Progenitor cell of endocrine pancreas (in vitro differentiated cells): Measurements from ENCODE around the gene RAET1L. TPM values are rescaled to one million over a fixed set of nuclear protein-coding genes. Genes with fewer than 3 reads are reported as not detected.

Experiments
- DNase-seq: peaks from one replicate; pipeline ENCODE4 v3.0.0; 2021; ENCODE audit warnings: low spot score; ENCODE audit not compliant: unreplicated experiment
- H3K27ac Mint-ChIP-seq: 2 replicates; pipeline ENCODE4 v1.8.0; 2021; ENCODE audit warnings: mild to moderate bottlenecking, moderate library complexity, mixed read lengths
- H3K27me3 Mint-ChIP-seq: 2 replicates; pipeline ENCODE4 v1.8.0; 2021; ENCODE audit warnings: mixed read lengths
- H3K36me3 Mint-ChIP-seq: 2 replicates; pipeline ENCODE4 v1.8.0; 2022; ENCODE audit warnings: mixed read lengths; ENCODE audit not compliant: insufficient read depth
- H3K4me1 Mint-ChIP-seq: 2 replicates; pipeline ENCODE4 v1.8.0; 2021; ENCODE audit warnings: low read depth, mixed read lengths
- H3K4me3 Mint-ChIP-seq: 2 replicates; pipeline ENCODE4 v1.8.0; 2021; ENCODE audit warnings: low read depth, mild to moderate bottlenecking, moderate library complexity, mixed read lengths
- H3K9me3 Mint-ChIP-seq: 2 replicates; pipeline ENCODE4 v1.8.0; 2021; ENCODE audit warnings: low read depth, mixed read lengths
- total RNA-seq: library from RNA; stranded (reverse); gene quantifications from 2 replicates; pipeline ENCODE4 v1.2.1, GENCODE V29; 2021
- TF ChIP-seq, protein P1 (sequence below): fragments of 200-600 bp; sonication (generic); IDR thresholded peaks from one replicate; pipeline ENCODE4 v1.5.0; 2021; ENCODE audit warnings: antibody characterized with exemption, mild to moderate bottlenecking; ENCODE audit not compliant: unreplicated experiment

RAET1L gene
- total RNA-seq, 1 donor from 2014 or later = not detected

GRCh38 chr6:150058986-150059385 is 33.7 kb upstream of the RAET1L start:
- Mint-ChIP-seq H3K36me3 (peaks cover 12% of the 10 kb centered on the region), H3K4me1 (no peaks in the 10 kb centered on the region), H3K27me3 (peaks cover 29% of the 10 kb centered on the region), H3K9me3 (no peaks in the 10 kb centered on the region), H3K27ac (no peak overlapping the region), H3K4me3 (no peak overlapping the region)
- DNase-seq = no peak
- TF ChIP-seq, protein P1, sequence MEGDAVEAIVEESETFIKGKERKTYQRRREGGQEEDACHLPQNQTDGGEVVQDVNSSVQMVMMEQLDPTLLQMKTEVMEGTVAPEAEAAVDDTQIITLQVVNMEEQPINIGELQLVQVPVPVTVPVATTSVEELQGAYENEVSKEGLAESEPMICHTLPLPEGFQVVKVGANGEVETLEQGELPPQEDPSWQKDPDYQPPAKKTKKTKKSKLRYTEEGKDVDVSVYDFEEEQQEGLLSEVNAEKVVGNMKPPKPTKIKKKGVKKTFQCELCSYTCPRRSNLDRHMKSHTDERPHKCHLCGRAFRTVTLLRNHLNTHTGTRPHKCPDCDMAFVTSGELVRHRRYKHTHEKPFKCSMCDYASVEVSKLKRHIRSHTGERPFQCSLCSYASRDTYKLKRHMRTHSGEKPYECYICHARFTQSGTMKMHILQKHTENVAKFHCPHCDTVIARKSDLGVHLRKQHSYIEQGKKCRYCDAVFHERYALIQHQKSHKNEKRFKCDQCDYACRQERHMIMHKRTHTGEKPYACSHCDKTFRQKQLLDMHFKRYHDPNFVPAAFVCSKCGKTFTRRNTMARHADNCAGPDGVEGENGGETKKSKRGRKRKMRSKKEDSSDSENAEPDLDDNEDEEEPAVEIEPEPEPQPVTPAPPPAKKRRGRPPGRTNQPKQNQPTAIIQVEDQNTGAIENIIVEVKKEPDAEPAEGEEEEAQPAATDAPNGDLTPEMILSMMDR = no peak

- no peaks in the 10 kb centered on the region for H3K4me1 Mint-ChIP-seq
- H3K27ac Mint-ChIP-seq = no peak overlapping the region
- TF ChIP-seq, protein P1 = no peak
- H3K36me3 Mint-ChIP-seq = peaks cover 12% of the 10 kb centered on the region
- H3K9me3 Mint-ChIP-seq = no peaks in the 10 kb centered on the region
- DNase-seq = no peak
- H3K4me3 Mint-ChIP-seq = no peak overlapping the region
- peaks cover 36% of the 10 kb centered on the region for H3K27me3 Mint-ChIP-seq
Observed at GRCh38 chr6:150058231-150058792, 33.0 kb upstream of the RAET1L start.

DNA sequence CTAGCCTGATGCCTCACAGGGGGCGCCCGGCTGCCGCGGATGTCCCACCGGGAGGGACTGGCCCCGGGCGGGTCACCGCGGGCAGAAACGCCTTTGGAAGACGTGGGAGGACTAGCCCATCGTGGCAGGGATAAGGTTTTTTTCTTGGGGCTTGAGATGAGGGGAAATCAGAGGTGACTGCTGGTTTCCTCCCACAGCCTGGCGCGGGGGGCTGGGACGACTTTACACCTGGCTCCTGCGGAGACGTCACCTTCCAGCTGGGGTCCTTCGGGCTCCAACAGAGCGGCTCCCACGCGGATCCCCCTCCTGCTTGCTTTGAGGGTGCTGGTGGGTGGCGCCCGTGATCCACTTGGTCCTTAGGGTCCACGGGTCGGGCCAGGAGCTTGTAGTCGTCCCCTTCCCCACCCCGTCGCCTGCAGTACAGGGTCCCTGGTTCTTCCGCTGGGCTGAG is 32.2 kb upstream of the RAET1L start:
- no peaks in the 10 kb centered on the region for H3K9me3 Mint-ChIP-seq
- TF ChIP-seq, protein P1 = no peak
- no peaks in the 10 kb centered on the region for H3K4me1 Mint-ChIP-seq
- H3K27me3 Mint-ChIP-seq = peaks cover 44% of the 10 kb centered on the region
- DNase-seq = no peak
- no peak overlapping the region for H3K27ac Mint-ChIP-seq
- no peak overlapping the region for H3K4me3 Mint-ChIP-seq
- peaks cover 10% of the 10 kb centered on the region for H3K36me3 Mint-ChIP-seq

- H3K4me3 Mint-ChIP-seq = no peak overlapping the region
- no peaks in the 10 kb centered on the region for H3K4me1 Mint-ChIP-seq
- TF ChIP-seq, protein P1 = no peak
- H3K27me3 Mint-ChIP-seq = peaks cover 50% of the 10 kb centered on the region
- H3K27ac Mint-ChIP-seq = no peak overlapping the region
- no peaks in the 10 kb centered on the region for H3K9me3 Mint-ChIP-seq
- DNase-seq = no peak
- H3K36me3 Mint-ChIP-seq = peaks cover 3% of the 10 kb centered on the region
Observed at GRCh38 chr6:150056916-150057315, 31.6 kb upstream of the RAET1L start.

GRCh38 chr6:150056156-150056555 is 30.8 kb upstream of the RAET1L start:
- Mint-ChIP-seq H3K36me3 (peaks cover 3% of the 10 kb centered on the region), H3K27ac (no peak overlapping the region), H3K27me3 (peaks cover 55% of the 10 kb centered on the region), H3K4me1 (no peaks in the 10 kb centered on the region), H3K9me3 (no peaks in the 10 kb centered on the region), H3K4me3 (no peak overlapping the region)
- TF ChIP-seq, protein P1 = no peak
- no peak for DNase-seq
